ENCODE measurements around the gene OR5K4.

DNA sequence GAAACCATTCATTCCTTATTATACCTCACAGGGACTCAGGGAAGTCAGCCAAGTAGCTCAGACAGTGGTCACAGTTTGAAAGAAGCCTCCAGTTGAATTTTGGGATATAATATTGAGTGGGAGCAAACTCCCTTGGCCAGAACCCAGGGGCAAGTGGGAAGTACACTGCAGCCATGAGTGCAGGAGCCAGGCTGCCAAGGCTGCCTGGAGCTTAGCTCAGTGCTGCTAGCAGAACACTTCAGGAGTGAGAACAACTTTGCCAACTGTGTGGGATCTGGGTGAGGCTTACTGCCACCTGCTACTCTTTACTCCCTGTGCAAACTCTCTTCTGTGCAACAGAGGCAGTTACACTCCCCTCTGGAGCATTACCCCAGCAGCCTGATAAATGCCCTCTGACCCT, 41.4 kb downstream of the OR5K4 start:
- TF ChIP-seq, protein P1, sequence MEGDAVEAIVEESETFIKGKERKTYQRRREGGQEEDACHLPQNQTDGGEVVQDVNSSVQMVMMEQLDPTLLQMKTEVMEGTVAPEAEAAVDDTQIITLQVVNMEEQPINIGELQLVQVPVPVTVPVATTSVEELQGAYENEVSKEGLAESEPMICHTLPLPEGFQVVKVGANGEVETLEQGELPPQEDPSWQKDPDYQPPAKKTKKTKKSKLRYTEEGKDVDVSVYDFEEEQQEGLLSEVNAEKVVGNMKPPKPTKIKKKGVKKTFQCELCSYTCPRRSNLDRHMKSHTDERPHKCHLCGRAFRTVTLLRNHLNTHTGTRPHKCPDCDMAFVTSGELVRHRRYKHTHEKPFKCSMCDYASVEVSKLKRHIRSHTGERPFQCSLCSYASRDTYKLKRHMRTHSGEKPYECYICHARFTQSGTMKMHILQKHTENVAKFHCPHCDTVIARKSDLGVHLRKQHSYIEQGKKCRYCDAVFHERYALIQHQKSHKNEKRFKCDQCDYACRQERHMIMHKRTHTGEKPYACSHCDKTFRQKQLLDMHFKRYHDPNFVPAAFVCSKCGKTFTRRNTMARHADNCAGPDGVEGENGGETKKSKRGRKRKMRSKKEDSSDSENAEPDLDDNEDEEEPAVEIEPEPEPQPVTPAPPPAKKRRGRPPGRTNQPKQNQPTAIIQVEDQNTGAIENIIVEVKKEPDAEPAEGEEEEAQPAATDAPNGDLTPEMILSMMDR (IDR thresholded peaks at IDR 0.05; ENCODE audit: low read length), result no peak
- TF ChIP-seq EZH2phosphoT487 (IDR thresholded peaks at IDR 0.05; ENCODE audit: low read length), result no peak
- no peak for TF ChIP-seq EZH2 (optimal IDR thresholded peaks at IDR 0.05; ENCODE audit: low read depth, low read length)
